Activated B cell treated with CpG ODN at 0.5 μM for 24 hours (primary cell): ENCODE results near the gene TNFSF4. TPM values are rescaled to one million over a fixed set of nuclear protein-coding genes. Genes with fewer than 3 reads are reported as not detected.

ENCODE experiments used
- ATAC-seq: fragments of 200-7000 bp; cut with Tn5 transposase; one replicate; pipeline ENCODE4 v1.10.0; 2021; ENCODE audit warnings: low read depth, mild to moderate bottlenecking, moderate library complexity
- CTCF ChIA-PET: fragments of 350-600 bp; sonication (Branson Sonifier 250); formaldehyde crosslinking; loops from one replicate; lab custom pipeline; 2021; ENCODE audit warnings: antibody characterized with exemption; lab: Charles Lee
- POLR2A ChIA-PET: fragments of 350-600 bp; sonication (Branson Sonifier 250); formaldehyde crosslinking; loops from one replicate; lab custom pipeline; 2021; ENCODE audit warnings: antibody characterized with exemption; lab: Charles Lee
- DNase-seq: peaks from one replicate; pipeline ENCODE4 v3.0.0; 2022
- H3K27ac Mint-ChIP-seq: one replicate; pipeline ENCODE4 v1.8.0; 2020; ENCODE audit warnings: mixed read lengths
- H3K27me3 Mint-ChIP-seq: one replicate; pipeline ENCODE4 v1.8.0; 2021; ENCODE audit warnings: mixed read lengths
- H3K36me3 Mint-ChIP-seq: one replicate; pipeline ENCODE4 v1.8.0; 2021; ENCODE audit warnings: low read depth, mixed read lengths
- H3K4me1 Mint-ChIP-seq: one replicate; pipeline ENCODE4 v1.8.0; 2021; ENCODE audit warnings: mixed read lengths
- H3K4me3 Mint-ChIP-seq: one replicate; pipeline ENCODE4 v1.8.0; 2020; ENCODE audit warnings: mild to moderate bottlenecking, mixed read lengths
- H3K9me3 Mint-ChIP-seq: one replicate; pipeline ENCODE4 v1.8.0; 2020; ENCODE audit warnings: mixed read lengths
- CTCF ChIP-seq: fragments of 200-600 bp; IDR thresholded peaks from one replicate; pipeline ENCODE4 v1.8.0; 2022; ENCODE audit warnings: antibody characterized with exemption, mild to moderate bottlenecking
- intact Hi-C: fragments of 100-400 bp; cut with micrococcal nuclease; formaldehyde crosslinking; loops from one replicate; pipeline ENCODE4 v1.15.1; 2024
- total RNA-seq: library from RNA; stranded (reverse); gene quantifications from 2 replicates; pipeline ENCODE4 v1.2.3, GENCODE V29; 2022

TNFSF4 gene
- total RNA-seq, 1 donor from 2014 or later: 8.6 TPM

GRCh38 chr1:173195596-173196088, 11.5 kb downstream of the TNFSF4 start:
- Mint-ChIP-seq H3K4me3 (peak overlapping the region; percentile 61), H3K36me3 (no peaks in the 10 kb centered on the region), H3K4me1 (peaks cover 36% of the 10 kb centered on the region), H3K27ac (peak overlapping the region; percentile 88), H3K9me3 (no peaks in the 10 kb centered on the region), H3K27me3 (no peaks in the 10 kb centered on the region)
- intact Hi-C loops: loop anchor here (1.0 to 5.0 kb wide), 2 partner anchors 83 to 376 kb away; no protein-coding TSS in a partner anchor
- no peak for TF ChIP-seq CTCF
- peak; percentile 31 for DNase-seq
- POLR2A ChIA-PET: interaction anchor here (0.7 to 2.1 kb wide), 6 partner anchors 9 to 432 kb away, joined by 3 to 11 read pairs (median 7); no protein-coding TSS in a partner anchor
- CTCF ChIA-PET: interaction anchor here (1.0 to 3.7 kb wide), 5 partner anchors 8 to 453 kb away, joined by 3 to 20 read pairs (median 3); no protein-coding TSS in a partner anchor
- peak; percentile 93 for ATAC-seq

GRCh38 chr1:173193639-173194038, 13.5 kb downstream of the TNFSF4 start:
- H3K4me1 Mint-ChIP-seq: peaks cover 45% of the 10 kb centered on the region
- no peaks in the 10 kb centered on the region for H3K36me3 Mint-ChIP-seq
- ChIA-PET CTCF (interaction anchor here (3.7 kb wide), 1 partner anchor 368 kb away, joined by 20 read pairs; no protein-coding TSS in a partner anchor), POLR2A (interaction anchor here (0.7 kb wide), 1 partner anchor 224 kb away, joined by 8 read pairs; no protein-coding TSS in a partner anchor)
- no peak overlapping the region for H3K27ac Mint-ChIP-seq
- no peak for TF ChIP-seq CTCF
- no peaks in the 10 kb centered on the region for H3K27me3 Mint-ChIP-seq
- intact Hi-C loops: no loop called here
- H3K4me3 Mint-ChIP-seq: no peak overlapping the region
- ATAC-seq (no peak), DNase-seq (no peak)
- no peaks in the 10 kb centered on the region for H3K9me3 Mint-ChIP-seq

GRCh38 chr1:173191011-173191705, 16.0 kb downstream of the TNFSF4 start:
- ChIA-PET POLR2A (no interaction called here), CTCF (interaction anchor here (1.4 kb wide), 1 partner anchor 11 kb away, joined by 4 read pairs; no protein-coding TSS in a partner anchor)
- no peak overlapping the region for H3K27ac Mint-ChIP-seq
- H3K36me3 Mint-ChIP-seq: peaks cover 7% of the 10 kb centered on the region
- no peak overlapping the region for H3K4me3 Mint-ChIP-seq
- peaks cover 35% of the 10 kb centered on the region for H3K4me1 Mint-ChIP-seq
- ATAC-seq (no peak), DNase-seq (no peak)
- no peaks in the 10 kb centered on the region for H3K9me3 Mint-ChIP-seq
- intact Hi-C loops: no loop called here
- TF ChIP-seq CTCF: no peak
- H3K27me3 Mint-ChIP-seq: no peaks in the 10 kb centered on the region

- H3K27me3 Mint-ChIP-seq: no peaks in the 10 kb centered on the region
- H3K4me3 Mint-ChIP-seq: no peak overlapping the region
- ChIA-PET CTCF (interaction anchor here (0.9 to 1.4 kb wide), 3 partner anchors 12 to 423 kb away, joined by 3 to 4 read pairs (median 3); no protein-coding TSS in a partner anchor), POLR2A (interaction anchor here (0.5 to 0.6 kb wide), 2 partner anchors 217 to 372 kb away, joined by 3 to 9 read pairs; no protein-coding TSS in a partner anchor)
- H3K27ac Mint-ChIP-seq: no peak overlapping the region
- H3K4me1 Mint-ChIP-seq: peaks cover 27% of the 10 kb centered on the region
- no peaks in the 10 kb centered on the region for H3K9me3 Mint-ChIP-seq
- TF ChIP-seq CTCF: no peak
- DNase-seq: no peak
- no peak for ATAC-seq
- intact Hi-C loops: no loop called here
- H3K36me3 Mint-ChIP-seq: peaks cover 14% of the 10 kb centered on the region
Measured at GRCh38 chr1:173190101-173190936, 16.8 kb downstream of the TNFSF4 start.
